HG03135 (cell line): ENCODE measurements around the gene APC2.
"Not testable (repeated sequence)": the region's sequence is repeated elsewhere in the genome, so short reads cannot be mapped to it uniquely, and the experiment has no call there.

Source experiments
- ATAC-seq: cut with Tn5 transposase; IDR thresholded peaks from one replicate; pipeline ENCODE4 v1.9.1; 2021; ENCODE audit warnings: mild to moderate bottlenecking, moderate library complexity; ENCODE audit not compliant: unreplicated experiment

The APC2 gene

GRCh38 chr19:1474011-1474764 is 24.3 kb downstream of the APC2 start:
- ATAC-seq, result no peak

GRCh38 chr19:1474765-1475351 is 24.9 kb downstream of the APC2 start:
- ATAC-seq, result no peak

- ATAC-seq, result no peak
Observed at GRCh38 chr19:1475751-1476437, 26.0 kb downstream of the APC2 start.

- ATAC-seq, result not testable (repeated sequence)
Observed at GRCh38 chr19:1477056-1477455, 27.1 kb downstream of the APC2 start.

- peak; percentile 87 for ATAC-seq
Observed at GRCh38 chr19:1478934-1479707, 29.2 kb downstream of the APC2 start, which contains the start of gene C19orf25. C19orf25 (minus strand) TSS chr19:1479215; CDS start chr19:1478903, 312 bp downstream.

GRCh38 chr19:1481224-1481892 is 31.4 kb downstream of the APC2 start:
- ATAC-seq, result no peak

GRCh38 chr19:1481893-1482360 is 32.0 kb downstream of the APC2 start:
- ATAC-seq, result no peak

GRCh38 chr19:1482361-1483130 is 32.6 kb downstream of the APC2 start:
- ATAC-seq, result no peak

GRCh38 chr19:1483131-1483978 is 33.4 kb downstream of the APC2 start:
- ATAC-seq, result no peak

- no peak for ATAC-seq
Observed at GRCh38 chr19:1483979-1484428, 34.1 kb downstream of the APC2 start.

GRCh38 chr19:1486720-1487575 is 37.0 kb downstream of the APC2 start:
- ATAC-seq, result no peak

GRCh38 chr19:1487576-1488281 is 37.8 kb downstream of the APC2 start:
- ATAC-seq, result no peak

GRCh38 chr19:1488282-1488601 is 38.3 kb downstream of the APC2 start:
- no peak for ATAC-seq

GRCh38 chr19:1489463-1490310 is 39.8 kb downstream of the APC2 start:
- ATAC-seq, result peak; percentile 2

- ATAC-seq, result peak; percentile 72
Observed at GRCh38 chr19:1490311-1491113, 40.6 kb downstream of the APC2 start, which contains the start of gene PCSK4. PCSK4 (minus strand) TSS chr19:1490350; CDS start chr19:1490346, 4 bp downstream.
